ENCODE measurements around the gene CCDC28B. TPM values are rescaled to one million over a fixed set of nuclear protein-coding genes. Genes with fewer than 3 reads are reported as not detected.

Gene CCDC28B
- total and polyA plus RNA-seq, 2 donors (not counting 3 experiments of a cell fraction or from before 2014, with no cell fraction given): 12.0 to 19.1 TPM

- Histone ChIP-seq H3K79me2 (ENCODE audit: control insufficient read depth, insufficient read depth, low read length) (peaks cover 55% of the 10 kb centered on the region), H3K4me3 (replicated peaks in 1 of 3; ENCODE audit: insufficient read depth in 1 of 3, low read depth in 1 of 3, low read length in 3 of 3) (no peak overlapping the region), H3K9me3 (replicated peaks; ENCODE audit: control insufficient read depth, insufficient read depth, low read length) (no peaks in the 10 kb centered on the region), H3K27ac (ENCODE audit: insufficient read depth, low read depth, low read length) (no peak overlapping the region), H3K27me3 (ENCODE audit: control insufficient read depth in 2 of 2, insufficient read depth in 2 of 2, low read length in 2 of 2) (no peaks in the 10 kb centered on the region), H3K9me1 (replicated peaks; ENCODE audit: control insufficient read depth, extremely low read depth, insufficient read depth, low read length) (no peaks in the 10 kb centered on the region), H3K4me1 (ENCODE audit: control insufficient read depth, extremely low read depth, insufficient read depth, low read length) (peaks cover 8% of the 10 kb centered on the region), H3K36me3 (ENCODE audit: control insufficient read depth in 2 of 2, extremely low read depth in 1 of 2, insufficient read depth in 2 of 2, low read length in 2 of 2) (peaks cover 28 to 34% of the 10 kb centered on the region in 2 experiments), H2AFZ (ENCODE audit: low read depth, low read length) (no peak overlapping the region), H3K9ac (replicated peaks; ENCODE audit: extremely low read depth, insufficient read depth, low read length) (no peak overlapping the region), H4K20me1 (replicated peaks; ENCODE audit: control insufficient read depth, extremely low read depth, insufficient read depth, low read length) (no peaks in the 10 kb centered on the region), H3K4me2 (ENCODE audit: insufficient read depth, low read length) (no peak overlapping the region)
- ChIA-PET CTCF (no interaction called here), POLR2A (no interaction called here)
- no peak for DNase-seq (ENCODE audit: low read depth, low spot score)
- no peak for FAIRE-seq
- TF ChIP-seq EZH2 (IDR thresholded peaks at IDR 0.05; ENCODE audit: borderline replicate concordance, low read depth, low read length, severe bottlenecking) (no peak), POLR2A (IDR thresholded peaks at IDR 0.05; ENCODE audit: low read depth, low read length) (no peak), MYC (IDR thresholded peaks at IDR 0.05; ENCODE audit: low read depth, low read length) (no peak), CTCF (IDR thresholded peaks at IDR 0.05; ENCODE audit: extremely low read depth in 1 of 2, insufficient read depth in 1 of 2, low read depth in 1 of 2, low read length in 2 of 2) (no peak), GATA2 (IDR thresholded peaks at IDR 0.05; ENCODE audit: insufficient read depth, insufficient read length, low read depth, low read length) (no peak), POLR2AphosphoS5 (IDR thresholded peaks at IDR 0.05; ENCODE audit: insufficient read depth, low read depth, low read length) (no peak), JUN (IDR thresholded peaks at IDR 0.05; ENCODE audit: borderline replicate concordance, insufficient read depth, insufficient read length, low read depth) (no peak), FOS (IDR thresholded peaks at IDR 0.05; ENCODE audit: borderline replicate concordance, insufficient read depth, low read length) (no peak), MAX (IDR thresholded peaks at IDR 0.05; ENCODE audit: insufficient read depth, insufficient read length) (no peak)
- BruUV-seq (replicated peaks): no TSS peak
- intact Hi-C loops (cut with micrococcal nuclease) (no loop called here), dilution Hi-C loops (cut with MboI; ENCODE audit: extremely low pct_ligation_motif_present, low sequenced_read_pairs) (no loop called here)
Measured at GRCh38 chr1:32186077-32186476, 14.3 kb upstream of the CCDC28B start.
